ENCODE results near the gene TMEM123.

DNA sequence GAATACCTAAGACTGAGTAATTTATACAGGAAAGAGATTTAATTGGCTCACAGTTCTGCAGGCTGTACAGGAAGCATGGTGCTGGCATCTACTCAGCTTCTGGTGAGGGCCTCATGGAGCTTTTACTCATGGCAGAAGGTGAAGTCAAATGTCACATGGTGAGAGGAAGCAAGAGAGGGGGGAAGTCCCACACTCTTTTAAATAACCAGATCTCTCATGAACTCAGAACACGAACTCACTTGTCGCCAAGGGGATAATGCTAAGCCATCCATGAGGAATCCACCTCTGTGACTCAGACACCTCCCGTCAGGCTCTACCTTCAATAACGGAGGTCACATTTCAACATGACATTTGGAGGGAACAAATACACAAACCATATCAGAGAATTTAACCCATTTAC, 63.3 kb downstream of the TMEM123 start:
- TF ChIP-seq, protein P1, sequence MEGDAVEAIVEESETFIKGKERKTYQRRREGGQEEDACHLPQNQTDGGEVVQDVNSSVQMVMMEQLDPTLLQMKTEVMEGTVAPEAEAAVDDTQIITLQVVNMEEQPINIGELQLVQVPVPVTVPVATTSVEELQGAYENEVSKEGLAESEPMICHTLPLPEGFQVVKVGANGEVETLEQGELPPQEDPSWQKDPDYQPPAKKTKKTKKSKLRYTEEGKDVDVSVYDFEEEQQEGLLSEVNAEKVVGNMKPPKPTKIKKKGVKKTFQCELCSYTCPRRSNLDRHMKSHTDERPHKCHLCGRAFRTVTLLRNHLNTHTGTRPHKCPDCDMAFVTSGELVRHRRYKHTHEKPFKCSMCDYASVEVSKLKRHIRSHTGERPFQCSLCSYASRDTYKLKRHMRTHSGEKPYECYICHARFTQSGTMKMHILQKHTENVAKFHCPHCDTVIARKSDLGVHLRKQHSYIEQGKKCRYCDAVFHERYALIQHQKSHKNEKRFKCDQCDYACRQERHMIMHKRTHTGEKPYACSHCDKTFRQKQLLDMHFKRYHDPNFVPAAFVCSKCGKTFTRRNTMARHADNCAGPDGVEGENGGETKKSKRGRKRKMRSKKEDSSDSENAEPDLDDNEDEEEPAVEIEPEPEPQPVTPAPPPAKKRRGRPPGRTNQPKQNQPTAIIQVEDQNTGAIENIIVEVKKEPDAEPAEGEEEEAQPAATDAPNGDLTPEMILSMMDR (conservative IDR thresholded peaks at IDR 0.05; ENCODE audit: low read depth, low read length): no peak
- TF ChIP-seq RAD21 (IDR thresholded peaks at IDR 0.05; ENCODE audit: low read length) (no peak), POLR2A (IDR thresholded peaks at IDR 0.05; ENCODE audit: low read depth, low read length) (no peak), RCOR1 (IDR thresholded peaks at IDR 0.05; ENCODE audit: insufficient replicate concordance, low read length) (no peak), BHLHE40 (IDR thresholded peaks at IDR 0.05; ENCODE audit: low read depth, low read length) (no peak), MAFK (IDR thresholded peaks at IDR 0.05; ENCODE audit: low read depth, low read length) (no peak), NFE2L2 (IDR thresholded peaks at IDR 0.05; ENCODE audit: low read depth, low read length) (no peak), SMC3 (IDR thresholded peaks at IDR 0.05; ENCODE audit: low read depth, low read length) (no peak), CEBPB (IDR thresholded peaks at IDR 0.05; ENCODE audit: low read depth, low read length) (no peak), MXI1 (IDR thresholded peaks at IDR 0.05; ENCODE audit: borderline replicate concordance, low read depth, low read length) (no peak), FOS (IDR thresholded peaks at IDR 0.05; ENCODE audit: low read depth, low read length) (no peak)
- TF ChIP-seq, protein P2, sequence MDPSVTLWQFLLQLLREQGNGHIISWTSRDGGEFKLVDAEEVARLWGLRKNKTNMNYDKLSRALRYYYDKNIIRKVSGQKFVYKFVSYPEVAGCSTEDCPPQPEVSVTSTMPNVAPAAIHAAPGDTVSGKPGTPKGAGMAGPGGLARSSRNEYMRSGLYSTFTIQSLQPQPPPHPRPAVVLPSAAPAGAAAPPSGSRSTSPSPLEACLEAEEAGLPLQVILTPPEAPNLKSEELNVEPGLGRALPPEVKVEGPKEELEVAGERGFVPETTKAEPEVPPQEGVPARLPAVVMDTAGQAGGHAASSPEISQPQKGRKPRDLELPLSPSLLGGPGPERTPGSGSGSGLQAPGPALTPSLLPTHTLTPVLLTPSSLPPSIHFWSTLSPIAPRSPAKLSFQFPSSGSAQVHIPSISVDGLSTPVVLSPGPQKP (IDR thresholded peaks at IDR 0.05; ENCODE audit: borderline replicate concordance, low read depth, low read length): no peak
